Aorta (tissue), 5 donors: ENCODE data around the gene FUT7. TPM values are rescaled to one million over a fixed set of nuclear protein-coding genes. Genes with fewer than 3 reads are reported as not detected.

Experiments
- ATAC-seq: fragments of 200-7000 bp; cut with Tn5 transposase; one replicate; pipeline ENCODE4 v1.9.1; 2022; ENCODE audit warnings: moderate library complexity; ENCODE audit not compliant: low FRiP score
- DNase-seq, 2 donors: peaks; one replicate each; pipeline ENCODE4 v3.0.0-alpha.2; 2020
- H3K27ac ChIP-seq, 2 donors: one replicate each; pipeline ENCODE4 v1.5.1; 2013; ENCODE audit warnings: low read length in 2 of 2, mild to moderate bottlenecking in 2 of 2, moderate library complexity in 2 of 2, control low read depth in 1 of 2, inconsistent platforms in 1 of 2, low read depth in 1 of 2
- H3K27me3 ChIP-seq, 2 donors: one replicate each; pipeline ENCODE4 v1.6.1; 2013; ENCODE audit warnings: control low read depth in 1 of 2, low read length in 1 of 2, mild to moderate bottlenecking in 1 of 2, moderate library complexity in 1 of 2; ENCODE audit not compliant: insufficient read depth in 2 of 2, control insufficient read depth in 1 of 2
- H3K36me3 ChIP-seq, 2 donors: one replicate each; pipeline ENCODE4 v1.6.1; 2013; ENCODE audit warnings: control low read depth in 1 of 2, low read length in 1 of 2, mild to moderate bottlenecking in 1 of 2; ENCODE audit not compliant: insufficient read depth in 2 of 2, control insufficient read depth in 1 of 2
- H3K4me1 ChIP-seq, 2 donors: one replicate each; pipeline ENCODE4 v1.6.1; 2013; ENCODE audit warnings: low read length in 2 of 2, control low read depth in 1 of 2, mild to moderate bottlenecking in 1 of 2, moderate library complexity in 1 of 2; ENCODE audit not compliant: insufficient read depth in 2 of 2, control insufficient read depth in 1 of 2
- H3K4me3 ChIP-seq, 2 donors: one replicate each; pipeline ENCODE4 v1.5.1; 2013; ENCODE audit warnings: low read length in 2 of 2, control low read depth in 1 of 2, mild to moderate bottlenecking in 1 of 2
- H3K9me3 ChIP-seq: one replicate; pipeline ENCODE4 v1.6.1; 2013; ENCODE audit warnings: mild to moderate bottlenecking, low read length; ENCODE audit not compliant: control insufficient read depth
- WGBS, 2 donors: extraction: QIAGEN DNeasy Blood & Tissue Kit; methylation state at CpG; one replicate each; pipeline ENCODE4 v1.1.7; 2013; 5-methylcytosine and 5-hydroxymethylcytosine counted together
- intact Hi-C, 2 donors: fragments of 100-400 bp; cut with DNase I; formaldehyde crosslinking; loops; one replicate each; pipeline versions ENCODE4 v1.14.2 to v1.15.0; 2022
- polyA plus RNA-seq, 2 donors: library from polyadenylated mRNA; stranded (reverse); fragments of 200-250 nt; gene quantifications; one replicate each; pipeline ENCODE4 v1.2.3, GENCODE V29; 2013
- total RNA-seq, 2 donors: library from RNA; stranded (reverse); fragmentation: NEBNext Ultra II Directional; extraction: Animal tissue kit (Norgen Biotek cat#: 25700); gene quantifications; one replicate each; pipeline ENCODE4 v1.2.1, GENCODE V29; 2021
- donor health status: healthy with polysubstance abuse.
- donor health status: Bipolar disorder and iron deficiency.
- donor health status: DM: no; HTN: no; CAD: no.
- donor health status: DM: no; HTN: no; CAD: no.
- donor health status: DM: yes; HTN: yes; CAD: no.

Gene FUT7
- total and polyA plus RNA-seq, 4 donors = 0.27 to 0.68 TPM; not detected in 2

- peaks cover 0 to 4% of the 10 kb centered on the region in 2 donors for H3K4me1 ChIP-seq
- DNase-seq (no peak), ATAC-seq (no peak)
- WGBS, 2 donors = 4 to 10% methylated on average over 23 to 30 of the region's 30 CpGs
- no peak overlapping the region for H3K4me3 ChIP-seq
- H3K36me3 ChIP-seq = no peaks in the 10 kb centered on the region
- intact Hi-C loops = loop anchor here in 1 of 2 donors (10.0 kb wide), 1 partner anchor 151 kb away; the partner anchor contains the start of genes AJM1 and PHPT1
- H3K27ac ChIP-seq = no peak overlapping the region
- H3K27me3 ChIP-seq = no peaks in the 10 kb centered on the region
- H3K9me3 ChIP-seq = no peaks in the 10 kb centered on the region
Measured at GRCh38 chr9:136995362-136995761, 36.5 kb downstream of the FUT7 start.

DNA sequence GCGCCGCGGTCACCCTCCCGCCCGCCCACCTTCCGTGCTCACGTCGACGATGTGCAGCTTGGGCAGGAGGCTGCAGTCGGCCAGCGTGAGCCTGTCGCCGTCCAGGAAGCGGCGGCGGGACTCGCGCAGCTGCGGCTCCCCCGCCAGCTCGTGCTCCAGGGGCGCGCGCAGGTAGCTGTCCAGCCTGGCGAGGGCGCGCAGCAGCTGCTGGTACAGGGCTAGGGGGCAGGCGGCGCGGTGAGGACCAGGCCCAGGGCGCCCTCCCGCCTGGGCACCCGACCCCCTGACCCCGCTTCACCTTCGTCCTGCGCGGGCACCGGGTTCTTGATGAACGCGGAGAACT lies 37.0 kb downstream of the FUT7 start:
- 52 to 65% methylated on average over 34 to 40 of the region's 40 CpGs for WGBS, 2 donors
- DNase-seq = no peak
- no peaks in the 10 kb centered on the region for H3K27me3 ChIP-seq
- no peak overlapping the region for H3K27ac ChIP-seq
- peaks cover 0 to 4% of the 10 kb centered on the region in 2 donors for H3K4me1 ChIP-seq
- intact Hi-C loops = loop anchor here (5.0 to 10.0 kb wide), 2 partner anchors 48 to 150 kb away; partner anchors contain the start of genes AJM1 (in 1 of the 2), C8G (in 1 of the 2) and PHPT1 (in 1 of the 2)
- no peak overlapping the region for H3K4me3 ChIP-seq
- H3K36me3 ChIP-seq = no peaks in the 10 kb centered on the region
- H3K9me3 ChIP-seq = no peaks in the 10 kb centered on the region
- no peak for ATAC-seq

GRCh38 chr9:136994180-136994887 lies 37.6 kb downstream of the FUT7 start:
- ATAC-seq = no peak
- Histone ChIP-seq H3K27ac (no peak overlapping the region), H3K4me1 (peaks cover 0 to 4% of the 10 kb centered on the region in 2 donors), H3K36me3 (no peaks in the 10 kb centered on the region), H3K4me3 (no peak overlapping the region), H3K27me3 (no peaks in the 10 kb centered on the region), H3K9me3 (no peaks in the 10 kb centered on the region)
- 83 to 85% methylated on average over 50 to 54 of the region's 54 CpGs for WGBS, 2 donors
- intact Hi-C loops = loop anchor here (5.0 to 10.0 kb wide), 2 partner anchors 47 to 150 kb away; partner anchors contain the start of genes AJM1 (in 1 of the 2), C8G (in 1 of the 2) and PHPT1 (in 1 of the 2)
- no peak for DNase-seq

- Histone ChIP-seq H3K27ac (no peak overlapping the region), H3K4me3 (peak overlapping the region; percentile 65 to 85), H3K4me1 (peaks cover 0 to 4% of the 10 kb centered on the region in 2 donors), H3K9me3 (no peaks in the 10 kb centered on the region), H3K36me3 (no peaks in the 10 kb centered on the region), H3K27me3 (no peaks in the 10 kb centered on the region)
- WGBS, 2 donors = 38 to 45% methylated on average over 18 of the region's 18 CpGs
- DNase-seq (no peak), ATAC-seq (no peak)
- intact Hi-C loops = loop anchor here (5.0 to 10.0 kb wide), 2 partner anchors 46 to 148 kb away; partner anchors contain the start of genes AJM1 (in 1 of the 2), C8G (in 1 of the 2) and PHPT1 (in 1 of the 2)
Measured at GRCh38 chr9:136992819-136993369, 39.0 kb downstream of the FUT7 start.

GRCh38 chr9:136991993-136992818 lies 39.7 kb downstream of the FUT7 start, which contains the start of gene PAXX:
PAXX (plus strand) TSS chr9:136992422; CDS start chr9:136992444, 22 bp downstream.
- 0 to 2% methylated on average over 54 to 92 of the region's 92 CpGs for WGBS, 2 donors
- no peak within 1 kb of the TSS for H3K27ac ChIP-seq
- H3K4me3 ChIP-seq = peak within 1 kb of the TSS; percentile 65 to 85
- intact Hi-C loops = loop anchor here (5.0 to 10.0 kb wide), 2 partner anchors 45 to 147 kb away; partner anchors contain the start of genes AJM1 (in 1 of the 2), C8G (in 1 of the 2) and PHPT1 (in 1 of the 2)
- no peaks in the 10 kb centered on the region for H3K27me3 ChIP-seq
- no peaks in the 10 kb centered on the region for H3K36me3 ChIP-seq
- ATAC-seq (peak; percentile 94), DNase-seq (peak; percentile 96 to 98)
- H3K9me3 ChIP-seq = no peaks in the 10 kb centered on the region
- H3K4me1 ChIP-seq = peaks cover 0 to 4% of the 10 kb centered on the region in 2 donors

- Histone ChIP-seq H3K27ac (no peak overlapping the region), H3K4me3 (no peak overlapping the region), H3K9me3 (no peaks in the 10 kb centered on the region), H3K27me3 (no peaks in the 10 kb centered on the region), H3K4me1 (peaks cover 0 to 4% of the 10 kb centered on the region in 2 donors), H3K36me3 (no peaks in the 10 kb centered on the region)
- no peak for ATAC-seq
- no peak for DNase-seq
- intact Hi-C loops = loop anchor here (5.0 to 10.0 kb wide), 2 partner anchors 43 to 146 kb away; partner anchors contain the start of genes AJM1 (in 1 of the 2), C8G (in 1 of the 2) and PHPT1 (in 1 of the 2)
- WGBS, 2 donors = 87 to 92% methylated on average over 10 of the region's 10 CpGs
Measured at GRCh38 chr9:136990242-136990911, 41.5 kb downstream of the FUT7 start.

GRCh38 chr9:136988872-136989271 lies 43.0 kb downstream of the FUT7 start:
- Histone ChIP-seq H3K27ac (no peak overlapping the region), H3K4me1 (peaks cover 0 to 4% of the 10 kb centered on the region in 2 donors), H3K36me3 (no peaks in the 10 kb centered on the region), H3K4me3 (no peak overlapping the region), H3K9me3 (no peaks in the 10 kb centered on the region), H3K27me3 (no peaks in the 10 kb centered on the region)
- WGBS, 2 donors = 95 to 96% methylated on average over 4 of the region's 4 CpGs
- no peak for ATAC-seq
- no peak for DNase-seq
- intact Hi-C loops = no loop called here

DNA sequence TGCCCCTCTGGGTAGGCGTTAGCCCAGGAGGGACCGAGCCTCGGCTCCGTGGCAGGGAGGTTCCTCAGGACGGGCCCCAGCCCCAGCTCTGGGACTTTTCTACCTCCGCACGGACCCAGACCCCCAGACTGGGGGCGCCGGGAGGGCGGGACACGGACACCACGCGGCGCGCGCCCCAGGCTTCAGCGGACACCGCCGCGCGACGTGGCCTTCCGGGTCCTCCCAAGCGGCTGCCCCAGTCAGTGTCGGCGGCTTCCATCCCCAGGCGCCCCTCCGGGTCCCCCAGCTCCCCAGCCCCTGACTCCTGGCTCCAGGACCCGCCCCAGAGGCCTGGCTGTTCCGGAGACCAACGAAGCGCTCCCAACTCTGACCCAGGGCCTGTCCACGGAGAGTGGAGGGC lies 46.0 kb downstream of the FUT7 start:
- ATAC-seq (no peak), DNase-seq (no peak)
- Histone ChIP-seq H3K27me3 (no peaks in the 10 kb centered on the region), H3K9me3 (no peaks in the 10 kb centered on the region), H3K27ac (no peak overlapping the region), H3K36me3 (no peaks in the 10 kb centered on the region), H3K4me3 (no peak overlapping the region), H3K4me1 (no peaks in the 10 kb centered on the region)
- intact Hi-C loops = no loop called here
- 22 to 28% methylated on average over 25 to 33 of the region's 33 CpGs for WGBS, 2 donors
